Kidney tubule cell (primary cell): ENCODE results near the gene RAD51B.
A peak's percentile ranks its signal among the peaks of the same experiment; 100 is the strongest.
"Not testable (repeated sequence)": the region's sequence is repeated elsewhere in the genome, so short reads cannot be mapped to it uniquely, and the experiment has no call there.

Source experiments
- DNase-seq: peaks from one replicate; pipeline ENCODE4 v3.0.0-alpha.2; 2018; ENCODE audit warnings: low spot score

Gene RAD51B

DNA sequence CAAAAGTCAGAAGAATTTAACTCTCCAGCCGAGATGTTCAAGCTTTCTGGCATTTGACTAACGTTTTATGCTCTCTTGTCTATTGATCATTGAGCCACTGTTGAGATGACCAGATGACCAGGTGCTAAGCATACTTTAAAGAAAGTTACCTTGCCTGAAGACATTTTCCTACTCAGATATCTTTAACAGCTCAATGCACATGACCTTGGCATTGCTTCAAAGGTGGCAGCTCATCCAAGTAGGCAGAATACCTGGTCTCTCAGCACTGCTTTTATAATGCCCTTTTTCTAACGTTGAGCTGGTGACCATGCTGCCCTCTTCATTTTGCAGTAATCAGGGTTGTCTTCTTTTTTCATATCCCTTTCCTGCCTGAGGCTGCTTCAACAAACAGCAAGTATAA lies 358.1 kb downstream of the RAD51B start:
- peak; percentile 25 for DNase-seq

DNA sequence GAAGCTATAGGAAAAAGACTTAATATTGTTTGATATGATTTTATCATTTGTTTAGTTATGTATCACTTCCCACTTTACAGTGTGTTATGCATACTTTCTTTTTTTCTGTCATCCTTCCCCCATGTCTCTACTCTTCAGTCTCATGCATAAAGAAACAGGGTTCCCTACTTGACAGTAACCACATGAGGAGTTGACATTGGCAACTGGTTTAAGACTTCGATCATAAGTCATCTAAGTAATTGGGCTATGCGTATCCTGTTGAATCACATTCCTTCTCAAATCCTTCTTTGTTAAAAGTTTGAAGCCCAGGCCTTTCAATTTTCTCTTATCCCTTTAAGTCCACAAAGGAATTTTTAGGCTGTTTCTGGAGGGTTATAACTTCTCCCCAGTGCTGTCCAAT lies 358.7 kb downstream of the RAD51B start:
- DNase-seq = no peak

DNA sequence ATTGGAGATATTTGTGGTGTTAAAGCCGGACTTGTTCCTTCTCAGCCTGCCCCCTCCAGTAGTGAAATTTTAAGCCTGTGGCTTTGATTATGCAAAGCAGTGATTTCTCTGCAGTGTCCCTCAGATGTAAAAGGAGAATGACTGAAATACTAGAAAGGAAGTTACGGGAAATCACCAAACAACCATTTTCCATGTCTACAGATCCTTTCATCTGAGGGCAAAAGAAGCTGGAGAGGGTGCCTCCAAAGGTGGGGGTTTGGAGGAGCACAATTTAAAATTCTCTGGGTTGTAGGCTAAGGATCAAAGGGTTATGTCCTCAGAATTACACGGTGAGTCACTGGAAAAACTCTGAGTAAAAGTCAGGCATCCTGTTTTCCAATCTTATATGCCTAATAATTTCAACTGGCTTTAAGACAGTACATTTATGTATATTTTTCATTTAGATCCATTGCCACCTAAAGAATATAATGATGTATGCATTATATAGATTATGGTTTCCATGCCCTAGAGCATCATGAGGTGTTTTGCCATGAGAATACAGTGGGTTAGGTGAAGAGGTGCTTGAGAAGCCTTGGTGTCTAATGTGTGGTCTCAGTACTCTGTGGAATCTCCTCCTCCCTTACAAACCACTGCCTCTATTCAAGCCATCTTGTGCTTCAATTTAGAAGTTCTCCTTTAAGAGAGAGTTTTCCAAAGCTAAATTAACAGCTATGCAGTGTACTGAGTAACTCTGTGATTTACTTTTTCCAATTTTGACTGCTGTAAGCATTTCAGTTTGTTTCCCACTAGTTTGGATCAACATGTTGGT lies 362.1 kb downstream of the RAD51B start:
- DNase-seq = peak; percentile 63

DNA sequence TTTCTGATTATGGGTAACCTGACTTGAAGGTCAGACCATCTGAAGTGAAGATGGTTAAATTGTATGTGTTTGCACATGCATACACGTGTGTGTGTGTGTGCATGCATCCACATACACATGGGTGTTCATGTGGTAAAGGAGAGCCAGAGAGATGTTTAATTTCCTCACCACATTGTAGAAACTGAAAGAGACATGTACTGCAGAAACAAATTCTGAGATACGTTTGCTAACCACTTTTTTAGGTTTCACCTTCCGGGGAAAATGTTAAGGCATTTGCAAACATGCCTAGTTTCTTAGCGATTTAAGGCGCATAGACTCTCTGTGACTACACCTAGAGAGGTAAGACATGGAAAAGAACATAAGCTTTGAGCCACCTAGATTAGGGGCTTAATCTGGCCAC lies 362.9 kb downstream of the RAD51B start:
- DNase-seq = no peak

DNA sequence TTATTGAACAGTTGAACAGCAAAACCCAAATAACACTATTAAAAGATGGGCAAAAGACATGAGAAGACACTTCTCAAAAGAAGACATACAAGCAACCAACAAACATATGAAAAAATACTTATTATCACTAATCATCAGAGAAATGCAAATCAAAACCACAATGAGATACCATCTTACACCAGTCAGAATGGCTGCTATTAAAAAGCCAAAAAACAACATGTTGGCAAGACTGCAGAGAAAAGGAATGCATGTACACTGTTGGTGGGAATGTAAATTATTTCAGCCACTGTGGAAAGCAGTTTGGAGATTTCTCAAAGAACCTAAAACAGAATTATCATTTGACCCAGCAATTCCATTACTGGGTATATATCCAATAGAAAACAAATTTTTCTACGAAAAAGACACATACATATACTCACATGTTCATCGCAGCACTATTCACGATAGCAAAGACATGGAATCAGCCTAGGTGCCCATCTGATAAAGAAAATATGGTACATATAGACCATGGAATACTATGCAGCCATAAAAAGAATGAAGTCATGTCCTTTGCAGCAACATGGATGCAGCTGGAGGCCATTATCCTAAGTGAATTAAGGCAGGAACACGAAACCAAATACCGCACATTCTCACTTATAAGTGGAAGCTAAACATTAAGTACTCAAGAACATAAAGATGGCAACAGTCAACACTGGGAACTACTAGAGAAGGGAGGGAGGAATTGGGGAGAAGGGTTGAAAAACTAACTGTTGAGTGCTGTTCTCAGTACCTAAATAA lies 367.1 kb downstream of the RAD51B start:
- not testable (repeated sequence) for DNase-seq

DNA sequence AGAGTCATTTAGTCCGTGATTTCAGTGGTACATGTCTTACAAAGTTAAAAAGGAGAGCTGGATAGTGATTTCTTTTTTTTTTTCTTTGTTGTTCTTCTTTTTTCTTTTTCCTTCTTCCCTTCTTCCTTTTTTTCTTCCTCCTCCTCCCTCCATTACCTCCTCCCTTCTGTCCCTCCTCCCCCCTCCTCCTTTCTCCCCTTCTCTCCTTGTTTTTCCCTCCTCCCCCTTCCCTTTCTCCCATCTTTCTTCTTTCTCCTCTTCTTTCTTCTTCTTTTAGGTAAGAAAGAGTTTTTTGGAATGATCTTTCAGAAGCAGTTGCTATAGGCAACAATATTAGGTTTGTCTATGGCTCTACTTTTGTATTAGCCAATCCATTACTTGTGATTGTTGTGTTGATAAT lies 368.6 kb downstream of the RAD51B start:
- no peak for DNase-seq

DNA sequence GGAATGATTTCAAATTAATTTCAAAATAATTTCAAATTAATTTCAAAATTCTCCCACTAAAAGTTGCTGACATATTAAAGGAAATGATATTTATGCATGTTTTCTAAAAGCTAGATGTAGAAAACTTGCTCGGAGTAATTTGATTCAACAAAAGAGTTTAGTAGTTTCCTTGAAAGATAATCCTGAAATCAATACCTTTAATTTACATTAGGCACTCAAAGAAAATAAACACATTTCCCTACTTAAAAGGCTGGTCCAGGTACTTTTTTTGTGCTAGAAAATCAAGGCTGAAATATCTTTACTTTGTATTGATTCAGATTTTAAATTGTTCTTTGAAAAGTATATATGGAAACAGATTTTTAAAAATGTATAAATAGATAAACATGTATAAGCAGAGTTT lies 370.5 kb downstream of the RAD51B start:
- DNase-seq = no peak

DNA sequence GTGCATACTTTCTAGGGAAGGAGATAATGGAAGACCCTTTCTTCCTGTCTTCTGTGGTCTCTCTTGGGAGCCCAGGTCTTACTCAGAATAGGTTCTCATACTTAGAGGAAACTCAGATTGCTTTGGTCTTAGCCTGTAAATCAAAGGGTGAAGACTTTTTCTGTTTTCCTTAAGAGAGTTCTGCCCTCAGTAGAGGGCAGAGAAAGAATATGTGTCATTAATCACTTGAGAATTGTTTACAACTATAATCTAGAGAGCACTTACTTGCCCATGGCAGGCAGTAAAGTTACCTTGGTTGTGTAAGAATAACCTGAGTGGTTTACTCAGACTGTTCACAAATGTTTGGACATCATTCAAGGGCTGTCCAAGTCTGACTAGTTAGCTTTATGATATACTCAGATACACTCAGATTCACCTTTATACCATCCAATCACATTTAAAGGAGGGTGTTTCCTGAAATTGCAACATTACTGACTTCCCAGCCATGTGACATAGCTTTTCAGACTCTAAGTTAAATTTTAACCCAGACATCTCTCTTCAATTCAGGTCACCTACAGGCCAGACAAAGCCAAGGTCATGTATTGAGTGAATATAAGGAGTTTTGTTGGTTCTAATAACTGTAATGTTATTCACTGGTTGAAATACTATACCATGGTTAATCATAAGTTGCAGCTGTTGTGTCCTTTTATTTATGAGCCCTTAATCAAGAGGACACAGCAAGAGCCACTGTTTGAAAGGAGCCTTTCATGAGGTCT lies 372.2 kb downstream of the RAD51B start:
- DNase-seq = peak; percentile 98

DNA sequence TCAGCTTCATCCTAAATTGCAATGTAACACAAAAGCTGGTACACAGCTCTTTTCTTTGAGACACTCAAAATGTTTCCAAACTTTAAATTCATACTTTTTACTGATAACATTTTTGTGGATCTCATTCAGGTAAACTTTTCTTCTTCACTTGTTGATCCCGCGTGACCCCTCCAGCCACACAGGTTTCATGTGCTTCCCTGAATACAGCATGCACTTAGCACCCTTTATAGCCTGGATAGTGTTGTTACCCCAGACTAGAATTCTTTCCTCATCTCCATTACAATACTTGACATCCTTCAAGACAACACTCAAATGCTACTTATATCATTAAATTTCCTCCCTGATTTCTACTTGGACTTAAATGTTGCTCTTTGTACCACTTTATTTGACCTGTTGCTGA lies 373.4 kb downstream of the RAD51B start:
- DNase-seq = no peak

DNA sequence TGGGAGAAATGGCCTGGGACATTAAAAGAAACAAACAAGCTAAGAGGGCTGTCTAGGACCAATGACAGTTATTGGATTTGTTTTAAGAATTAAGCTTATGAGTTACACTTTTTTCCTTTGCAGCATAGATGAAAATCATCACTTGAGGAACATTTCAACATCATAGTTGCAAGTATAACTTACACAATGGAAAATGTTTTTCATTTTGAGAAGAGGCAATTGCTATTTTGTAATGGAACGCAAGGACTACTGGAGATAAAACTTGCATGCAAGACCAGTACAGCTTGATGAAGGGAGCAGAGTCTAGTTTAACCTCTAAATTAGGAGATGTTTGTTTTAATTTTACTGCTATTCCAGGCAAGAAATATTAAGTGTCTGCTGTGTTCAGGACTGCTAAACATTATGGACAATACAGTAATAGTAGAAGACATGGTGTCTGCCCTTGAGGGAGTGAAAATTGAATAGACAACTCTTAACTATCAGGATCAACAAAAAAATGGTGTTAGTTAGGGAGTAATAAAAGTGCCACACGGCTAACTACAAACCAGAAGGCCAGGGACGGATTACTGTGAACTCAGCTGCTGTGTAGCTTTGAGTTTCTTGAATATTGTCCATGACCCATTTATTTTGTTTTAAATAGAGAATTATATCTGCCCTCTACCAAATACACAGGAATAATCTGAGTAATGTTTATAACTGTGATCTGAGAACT lies 374.5 kb downstream of the RAD51B start:
- no peak for DNase-seq

DNA sequence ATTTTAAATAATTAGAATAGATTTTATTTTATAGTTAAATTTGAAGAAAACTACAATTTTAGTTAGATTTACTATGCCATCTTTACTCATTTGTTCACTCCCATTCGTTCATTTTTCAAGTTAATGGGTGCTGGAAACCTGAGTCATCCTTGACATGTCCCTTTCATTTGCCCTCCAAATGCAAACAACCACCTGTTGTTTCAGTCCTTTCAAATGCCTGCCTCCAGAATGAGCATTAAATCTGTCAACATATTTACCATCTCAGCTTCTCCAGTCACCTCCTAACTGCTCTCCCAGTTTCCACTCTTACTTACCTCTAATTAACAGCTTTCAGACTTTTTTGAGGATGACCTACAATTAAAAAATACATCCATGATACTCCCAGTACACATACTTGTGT lies 375.5 kb downstream of the RAD51B start:
- DNase-seq = peak; percentile 50

DNA sequence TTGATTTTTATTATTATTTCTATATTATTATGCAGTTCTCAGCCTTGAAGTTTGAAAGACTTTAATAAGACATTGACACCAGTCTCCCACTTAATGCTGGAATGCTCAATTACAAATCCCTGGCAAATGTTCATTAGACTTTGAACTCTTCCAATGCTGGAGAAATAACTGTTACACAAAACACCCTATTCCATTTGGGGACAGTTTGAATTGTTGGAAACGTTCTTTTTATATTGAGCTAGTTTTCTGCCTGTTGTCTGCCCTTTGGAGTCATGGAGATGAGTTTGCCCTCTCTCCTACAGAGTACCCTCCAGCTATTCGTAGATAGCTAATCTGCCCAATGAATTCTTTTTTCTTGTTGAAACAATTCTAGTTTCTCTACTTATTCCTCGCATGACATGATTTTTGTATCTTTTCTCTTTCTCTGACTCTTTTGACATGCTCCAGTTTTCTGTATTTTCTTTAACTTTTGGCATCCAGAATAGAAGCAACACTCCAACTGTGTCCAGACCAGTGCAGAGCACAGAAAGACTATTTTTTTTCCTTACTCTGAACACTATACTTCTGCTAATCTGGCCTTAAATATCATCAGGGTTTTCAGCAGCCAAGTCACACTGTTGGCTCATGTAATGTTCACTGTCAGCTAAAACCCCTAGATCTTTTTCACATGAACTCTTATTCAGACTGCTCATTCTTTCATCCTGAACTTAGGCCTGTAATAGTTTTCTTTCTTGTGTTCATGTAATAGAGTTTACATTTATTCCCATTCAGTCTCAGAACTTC lies 379.3 kb downstream of the RAD51B start:
- DNase-seq = no peak

DNA sequence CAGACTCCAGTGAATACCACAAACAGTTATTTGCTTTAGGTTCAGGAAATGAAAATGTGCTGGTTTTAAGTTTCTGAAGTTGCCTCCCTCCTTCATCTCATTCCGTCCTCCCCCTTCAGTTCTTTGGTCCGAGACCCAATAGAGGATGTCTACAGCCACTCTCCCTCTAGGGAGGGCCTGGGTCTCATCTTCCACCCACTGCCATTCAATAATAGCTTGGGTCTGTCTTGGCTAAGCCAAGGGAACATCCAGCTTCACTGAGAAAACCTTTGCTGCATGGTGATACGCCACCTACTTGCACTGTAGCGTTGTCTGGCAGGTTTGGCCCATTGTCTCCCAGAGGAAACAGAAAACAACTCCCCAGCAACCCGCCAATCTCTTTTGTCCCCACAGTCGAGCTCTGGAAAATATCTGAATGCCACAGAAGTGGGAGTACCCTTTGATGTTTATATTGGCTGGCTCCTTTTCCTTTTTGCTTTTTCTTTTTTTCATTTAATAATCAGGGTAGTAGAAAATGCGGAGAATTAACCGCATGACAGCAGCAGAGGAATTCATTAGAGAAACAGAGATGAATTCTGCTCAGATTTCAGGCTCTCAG lies 380.1 kb downstream of the RAD51B start:
- peak; percentile 71 for DNase-seq

DNA sequence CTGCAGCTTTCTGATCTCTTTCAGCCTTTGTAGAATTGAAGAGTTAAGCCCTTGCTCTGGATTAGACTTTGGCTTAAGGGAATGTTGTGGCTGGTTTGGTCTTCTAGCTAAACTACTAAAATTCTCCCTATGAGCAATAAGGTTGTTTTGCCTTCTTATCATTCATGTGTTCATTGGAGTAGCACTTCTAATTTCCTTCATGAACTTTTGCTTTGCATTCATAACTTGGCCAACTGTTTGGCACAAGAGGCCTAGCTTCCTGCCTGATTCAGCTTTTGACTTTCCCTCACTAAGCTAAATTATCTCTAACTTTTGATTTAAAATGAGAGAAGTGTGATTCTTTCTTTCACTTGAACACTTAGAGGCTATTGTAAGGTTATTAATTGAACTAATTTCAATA lies 384.3 kb downstream of the RAD51B start:
- DNase-seq = no peak

DNA sequence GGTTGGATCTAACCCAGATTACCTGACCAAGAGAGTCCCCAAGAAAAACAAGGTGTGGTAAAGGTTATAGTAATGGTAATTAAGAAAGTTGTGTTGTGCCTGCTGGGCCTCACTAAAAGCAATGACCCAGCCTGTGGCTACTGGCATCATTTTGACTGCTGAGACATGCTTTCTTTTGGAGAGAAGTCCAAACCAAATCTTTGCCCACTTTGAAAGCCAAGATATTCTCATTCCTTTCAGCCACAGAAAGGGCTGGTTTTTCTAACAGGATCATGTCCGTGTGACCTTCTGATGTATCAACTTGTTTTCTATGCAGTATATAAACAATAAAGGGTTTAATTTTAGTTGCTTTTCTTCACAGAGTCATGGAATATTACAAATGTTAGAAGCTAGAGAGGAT lies 388.6 kb downstream of the RAD51B start:
- DNase-seq = no peak

DNA sequence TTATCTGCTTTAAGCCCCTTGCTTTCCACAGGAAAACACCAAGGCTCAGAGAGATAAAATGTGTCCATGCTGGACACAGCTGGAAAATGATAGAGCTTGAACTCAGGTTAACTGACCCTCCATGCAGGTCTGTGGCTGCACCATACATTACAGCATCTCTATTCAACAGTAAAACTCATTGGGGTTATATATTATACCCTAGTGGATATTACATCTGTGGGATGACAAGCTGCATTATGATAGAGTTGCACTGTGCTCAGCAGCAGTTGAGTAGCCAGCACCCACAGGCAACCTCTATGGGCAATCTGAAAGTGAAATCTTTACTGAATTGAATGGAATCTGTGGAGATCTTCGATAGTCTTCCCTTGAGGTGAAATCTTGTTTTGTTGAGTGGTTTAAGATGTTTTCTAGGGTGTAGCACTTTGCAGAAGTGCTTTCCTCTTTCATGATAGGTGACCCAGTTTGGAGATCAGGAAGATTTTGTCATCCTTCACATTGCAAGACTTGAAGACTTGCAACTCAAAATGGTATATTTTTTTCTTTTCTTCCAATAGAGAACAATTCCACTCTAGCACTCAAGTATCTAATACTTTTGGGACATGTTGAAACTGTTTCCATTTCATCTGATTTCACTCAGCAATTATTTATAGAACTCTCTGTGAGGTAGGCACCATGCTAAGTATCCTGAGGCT lies 389.2 kb downstream of the RAD51B start:
- DNase-seq = no peak

DNA sequence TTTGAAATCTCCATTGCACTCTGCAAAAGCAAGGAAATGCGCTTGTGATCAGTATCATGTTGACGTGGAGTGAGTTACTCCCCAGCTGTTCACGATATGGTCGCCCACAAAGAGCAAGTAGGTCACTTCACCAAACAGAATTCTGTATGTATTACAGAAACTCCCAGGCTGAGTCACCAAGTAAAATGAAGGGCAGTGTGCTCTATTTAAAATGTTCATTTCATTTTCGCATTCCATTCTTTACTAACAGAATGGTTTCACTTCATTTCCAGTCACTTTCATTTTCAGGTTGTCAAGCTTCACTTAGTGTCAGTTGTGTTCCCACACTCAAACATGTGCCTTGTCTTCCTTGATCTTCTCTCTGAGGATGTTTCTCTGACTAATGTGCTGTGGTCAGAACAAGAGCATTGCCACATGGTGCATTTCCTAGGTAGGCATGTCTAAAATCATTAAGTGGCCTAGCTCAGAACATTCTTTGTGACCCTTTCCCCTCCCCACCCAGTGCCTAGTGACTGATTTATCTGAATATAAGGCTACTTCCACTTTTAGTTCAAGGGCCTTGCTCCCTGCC lies 391.2 kb downstream of the RAD51B start:
- peak; percentile 100 for DNase-seq

DNA sequence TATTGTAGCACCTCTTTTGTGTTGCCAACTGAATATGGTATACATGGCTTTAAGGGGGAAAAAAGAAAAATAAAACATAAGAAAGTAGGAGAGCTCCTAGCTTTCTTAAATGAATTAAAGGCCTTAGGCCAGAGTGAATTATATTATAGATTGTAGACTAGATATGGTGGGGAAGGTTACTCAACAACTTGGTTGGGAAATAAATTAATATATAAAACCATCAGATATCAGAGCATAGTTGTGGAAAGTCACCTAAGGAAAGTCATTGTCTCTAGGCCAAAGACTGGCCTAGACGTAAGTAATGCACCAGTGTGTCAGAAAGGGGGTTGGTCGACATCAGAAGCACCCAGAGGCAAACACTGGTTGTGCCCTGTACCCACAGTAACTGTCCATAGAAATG lies 391.8 kb downstream of the RAD51B start:
- no peak for DNase-seq

DNA sequence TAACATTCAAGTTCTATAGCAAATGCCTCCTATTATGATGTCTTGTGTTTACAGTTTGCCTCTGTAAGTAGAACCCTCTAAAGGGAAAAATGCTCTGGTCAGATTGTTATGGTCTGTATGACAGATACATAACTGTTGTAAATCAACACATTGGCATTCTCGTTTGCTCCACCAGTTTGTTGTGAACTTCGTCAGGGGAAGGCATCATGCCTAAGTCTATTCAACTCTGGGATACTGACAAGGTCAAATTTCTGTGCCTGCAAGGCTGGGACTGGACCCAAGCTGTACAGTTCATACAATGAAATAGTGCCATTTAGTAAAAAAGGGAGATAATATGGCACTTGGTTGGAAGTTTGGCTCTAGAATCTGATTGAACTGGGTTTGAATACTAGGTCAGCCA lies 392.3 kb downstream of the RAD51B start:
- DNase-seq = no peak

DNA sequence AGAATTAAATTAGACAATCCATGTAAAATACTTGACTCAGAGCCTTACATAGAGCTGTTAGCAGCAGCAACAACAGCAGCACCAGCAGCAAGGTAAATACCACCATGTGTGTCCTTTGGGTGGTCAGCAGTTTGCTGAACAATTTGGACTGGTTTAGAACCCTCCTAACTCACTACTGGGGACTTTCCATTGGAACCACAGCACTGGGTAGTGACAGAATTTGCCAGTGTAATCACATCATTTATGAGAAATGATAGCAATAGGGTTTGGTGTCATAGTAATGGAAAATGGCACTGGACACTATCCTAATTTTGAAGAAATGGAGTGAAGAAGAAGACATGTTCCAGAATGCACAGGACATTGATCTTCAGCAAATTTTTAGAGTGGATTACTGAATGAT lies 392.8 kb downstream of the RAD51B start:
- no peak for DNase-seq
